Mucosa of rectum (tissue), 2 donors: ENCODE measurements around the gene APPL2.
"Not testable (repeated sequence)": the region's sequence is repeated elsewhere in the genome, so short reads cannot be mapped to it uniquely, and the experiment has no call there.

Source experiments
- H3K27ac ChIP-seq, 2 donors: one replicate each; pipeline ENCODE4 v1.7.0; 2013; ENCODE audit warnings: inconsistent platforms in 2 of 2, low read depth in 2 of 2, low read length in 2 of 2
- H3K27me3 ChIP-seq, 2 donors: one replicate each; pipeline ENCODE4 v1.7.0; 2013; ENCODE audit warnings: low read length in 2 of 2; ENCODE audit not compliant: control insufficient read depth in 2 of 2, insufficient read depth in 2 of 2
- H3K36me3 ChIP-seq, 2 donors: one replicate each; pipeline ENCODE4 v1.7.0; 2013; ENCODE audit warnings: low read length in 2 of 2; ENCODE audit not compliant: control insufficient read depth in 2 of 2, insufficient read depth in 2 of 2
- H3K4me1 ChIP-seq, 2 donors: one replicate each; pipeline ENCODE4 v1.7.0; 2013; ENCODE audit warnings: low read length in 2 of 2, mild to moderate bottlenecking in 1 of 2; ENCODE audit not compliant: control insufficient read depth in 2 of 2, insufficient read depth in 2 of 2
- H3K4me3 ChIP-seq, 2 donors: one replicate each; pipeline ENCODE4 v1.7.0; 2013; ENCODE audit warnings: low read length in 2 of 2
- H3K9ac ChIP-seq, 2 donors: one replicate each; pipeline ENCODE4 v1.7.0; 2013; ENCODE audit warnings: low read length in 2 of 2, low read depth in 1 of 2, mild to moderate bottlenecking in 1 of 2
- H3K9me3 ChIP-seq, 2 donors: one replicate each; pipeline ENCODE4 v1.7.0; 2013; ENCODE audit warnings: low read length in 2 of 2; ENCODE audit not compliant: control insufficient read depth in 2 of 2
- donor health status: healthy.
- donor health status: Normal muscosa, but diverticular disease.

APPL2 gene

DNA sequence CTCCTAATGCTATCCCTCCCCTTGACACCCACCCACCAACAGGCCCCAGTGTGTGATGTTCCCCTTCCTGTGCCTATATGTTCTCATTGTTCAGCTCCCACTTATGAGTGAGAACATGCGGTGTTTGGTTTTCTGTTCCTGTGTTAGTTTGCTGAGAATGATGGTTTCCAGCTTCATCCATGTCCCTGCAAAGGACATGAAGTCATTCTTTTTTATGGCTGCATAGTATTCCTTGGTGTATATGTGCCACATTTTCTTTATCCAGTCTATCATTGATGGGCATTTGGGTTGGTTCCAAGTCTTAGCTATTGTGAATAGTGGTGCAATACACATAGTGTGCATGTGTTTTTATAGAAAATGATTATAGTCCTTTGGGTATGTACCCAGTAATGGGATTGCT lies 56.9 kb downstream of the APPL2 start:
- H3K9ac ChIP-seq, H3K27me3 ChIP-seq, H3K4me3 ChIP-seq, H3K9me3 ChIP-seq, H3K27ac ChIP-seq, H3K4me1 ChIP-seq: not testable (repeated sequence)
- peaks cover 20 to 22% of the 10 kb centered on the region in 2 donors for H3K36me3 ChIP-seq

DNA sequence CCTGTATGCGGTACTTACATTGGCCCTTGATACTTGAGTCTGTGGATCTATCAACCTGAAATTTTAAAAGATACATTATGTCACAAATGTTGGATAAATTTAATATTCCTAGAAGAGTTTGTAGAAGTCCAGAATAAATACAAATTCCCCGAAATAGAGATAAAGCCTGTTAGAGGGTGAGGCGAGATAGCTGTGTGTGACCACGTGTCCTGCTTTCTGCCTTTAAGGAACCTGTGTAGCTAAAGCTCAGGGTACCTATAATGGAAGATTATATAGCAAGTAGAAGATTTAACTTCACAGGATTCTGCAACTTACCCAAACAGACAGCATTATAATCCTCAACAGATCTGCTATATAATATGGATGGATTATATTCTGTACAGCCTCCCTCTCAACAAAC lies 58.8 kb downstream of the APPL2 start:
- H3K4me1 ChIP-seq: no peaks in the 10 kb centered on the region
- H3K9ac ChIP-seq: no peak overlapping the region
- no peak overlapping the region for H3K4me3 ChIP-seq
- no peaks in the 10 kb centered on the region for H3K9me3 ChIP-seq
- no peak overlapping the region for H3K27ac ChIP-seq
- H3K36me3 ChIP-seq: peaks cover 25 to 31% of the 10 kb centered on the region in 2 donors
- H3K27me3 ChIP-seq: no peaks in the 10 kb centered on the region

DNA sequence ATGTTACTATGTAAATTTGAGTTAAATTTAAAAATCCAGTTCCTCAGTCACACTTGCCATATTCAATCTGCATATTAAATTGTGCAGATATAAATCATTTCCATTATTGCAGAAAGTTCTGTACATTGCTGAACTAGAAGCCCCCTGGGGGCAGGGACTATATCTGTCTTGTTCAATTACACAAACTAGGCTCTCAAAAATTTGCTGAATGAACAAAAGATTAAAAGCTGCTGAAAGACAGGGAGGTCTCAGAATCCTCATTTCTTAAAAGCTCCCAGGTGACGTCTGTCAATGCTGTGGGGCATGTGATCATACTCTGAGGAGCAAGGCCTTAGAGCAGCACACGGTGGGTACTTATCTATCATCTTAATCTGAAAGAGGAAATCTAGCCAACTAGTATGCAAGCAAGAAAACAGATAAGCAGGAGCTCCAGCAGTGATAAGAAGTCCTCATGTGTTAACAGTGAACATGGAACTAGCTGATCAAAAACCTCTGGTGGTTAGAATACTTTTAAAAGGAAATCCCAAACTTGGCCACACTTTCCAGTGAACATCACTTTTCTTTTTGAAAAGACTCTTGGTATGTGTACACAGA lies 60.5 kb downstream of the APPL2 start:
- H3K9me3 ChIP-seq: no peaks in the 10 kb centered on the region
- H3K36me3 ChIP-seq: peaks cover 27 to 34% of the 10 kb centered on the region in 2 donors
- no peak overlapping the region for H3K4me3 ChIP-seq
- no peak overlapping the region for H3K27ac ChIP-seq
- no peaks in the 10 kb centered on the region for H3K27me3 ChIP-seq
- H3K4me1 ChIP-seq: no peaks in the 10 kb centered on the region
- H3K9ac ChIP-seq: no peak overlapping the region

DNA sequence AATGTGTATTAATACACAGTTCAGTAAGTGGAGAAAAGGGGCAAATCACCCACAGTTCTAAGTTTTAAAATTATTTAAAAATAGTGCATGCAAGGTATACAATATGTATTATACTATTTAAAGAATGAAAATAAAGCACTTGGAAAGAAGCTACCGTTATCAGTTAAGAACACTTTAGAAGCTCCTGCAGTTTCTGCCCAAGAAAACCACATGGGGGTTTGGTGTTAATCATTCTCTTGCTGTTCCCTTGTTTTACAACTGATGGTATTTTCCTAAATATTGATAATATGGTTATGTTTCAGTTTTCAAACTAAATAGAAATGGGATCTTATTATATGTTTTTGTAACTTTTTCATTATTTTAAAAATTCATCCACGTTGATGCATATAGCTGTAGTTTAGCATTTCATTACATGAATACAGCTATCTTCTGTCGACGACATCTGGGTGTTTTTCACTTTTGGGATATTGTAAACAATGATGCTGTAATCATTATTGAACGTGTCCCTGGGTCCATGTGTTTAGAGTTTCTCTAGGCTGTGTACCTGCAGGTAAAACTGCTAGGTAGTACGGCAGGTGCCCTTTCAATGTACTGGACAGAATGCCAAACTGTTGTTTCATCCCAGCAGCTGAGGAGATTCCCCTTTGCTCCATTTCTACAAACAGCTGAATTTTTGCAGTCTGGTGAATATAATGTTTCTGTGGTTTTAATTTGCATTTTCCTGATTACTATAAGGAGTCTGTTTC lies 64.1 kb downstream of the APPL2 start:
- Histone ChIP-seq H3K9me3 (no peaks in the 10 kb centered on the region), H3K36me3 (peaks cover 46 to 49% of the 10 kb centered on the region in 2 donors), H3K27me3 (no peaks in the 10 kb centered on the region), H3K4me3 (no peak overlapping the region), H3K27ac (no peak overlapping the region), H3K4me1 (no peaks in the 10 kb centered on the region), H3K9ac (no peak overlapping the region)

DNA sequence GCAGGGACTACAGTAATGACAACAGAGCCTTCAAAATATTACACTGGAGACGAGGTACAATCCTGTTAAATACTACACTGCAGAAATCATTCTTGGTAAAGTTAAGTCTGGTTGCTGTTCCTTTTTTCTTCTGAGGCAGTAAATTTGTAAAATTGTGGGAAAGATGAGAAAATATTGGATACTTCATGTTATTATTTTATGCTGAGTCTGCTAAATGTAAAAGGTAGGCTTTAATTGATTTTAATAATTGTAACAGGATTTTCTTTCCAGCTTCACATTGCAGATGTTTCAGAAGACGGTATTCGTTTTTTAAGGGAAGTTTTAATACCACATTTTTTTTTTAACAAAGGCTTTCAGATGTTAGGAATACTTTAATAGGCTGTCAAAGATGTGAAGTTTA lies 65.8 kb downstream of the APPL2 start:
- Histone ChIP-seq H3K36me3 (peaks cover 50% of the 10 kb centered on the region in 2 donors), H3K9ac (no peak overlapping the region), H3K4me3 (no peak overlapping the region), H3K27me3 (no peaks in the 10 kb centered on the region), H3K9me3 (no peaks in the 10 kb centered on the region), H3K27ac (no peak overlapping the region), H3K4me1 (no peaks in the 10 kb centered on the region)

DNA sequence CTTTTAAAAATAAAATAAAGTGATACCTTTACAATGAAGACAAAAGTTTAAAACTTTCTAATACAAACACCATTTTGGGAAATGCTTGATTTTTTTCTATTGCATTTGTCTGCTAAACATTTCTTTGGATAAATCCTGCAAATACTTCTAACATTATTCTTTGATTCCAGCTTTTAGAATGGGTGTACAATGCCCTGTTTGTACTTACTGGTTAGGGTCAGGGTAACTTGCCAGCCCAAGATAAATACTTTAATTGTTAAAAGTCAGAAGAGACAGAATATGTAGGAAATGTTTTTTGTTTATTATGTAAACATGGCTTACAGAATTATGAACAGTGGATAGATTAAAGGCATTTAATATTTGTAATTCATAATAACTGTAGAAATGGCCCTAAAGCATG lies 68.0 kb downstream of the APPL2 start:
- no peak overlapping the region for H3K4me3 ChIP-seq
- H3K27ac ChIP-seq: no peak overlapping the region
- no peak overlapping the region for H3K9ac ChIP-seq
- no peaks in the 10 kb centered on the region for H3K27me3 ChIP-seq
- H3K36me3 ChIP-seq: peaks cover 56 to 58% of the 10 kb centered on the region in 2 donors
- no peaks in the 10 kb centered on the region for H3K4me1 ChIP-seq
- no peaks in the 10 kb centered on the region for H3K9me3 ChIP-seq

DNA sequence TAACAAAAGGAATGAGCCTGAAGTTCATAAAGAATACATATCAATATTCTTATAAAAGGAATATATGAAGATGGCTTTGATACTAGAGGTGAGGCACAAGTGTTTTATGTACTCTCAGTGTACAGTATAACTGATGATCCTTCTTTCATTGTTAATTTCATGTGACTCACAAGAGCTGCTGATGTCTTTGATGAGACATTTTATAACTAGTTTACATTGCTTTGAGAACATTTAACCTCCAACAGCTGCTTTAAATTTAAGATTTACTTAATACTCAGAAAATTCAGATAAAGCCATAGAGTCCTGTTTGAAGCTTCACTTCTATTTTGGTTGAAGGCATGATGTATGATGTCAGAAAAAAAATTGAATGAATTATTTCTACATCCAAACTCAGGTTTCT lies 68.6 kb downstream of the APPL2 start:
- Histone ChIP-seq H3K9me3 (no peaks in the 10 kb centered on the region), H3K27me3 (no peaks in the 10 kb centered on the region), H3K36me3 (peaks cover 58 to 60% of the 10 kb centered on the region in 2 donors), H3K4me3 (no peak overlapping the region), H3K9ac (no peak overlapping the region), H3K4me1 (no peaks in the 10 kb centered on the region), H3K27ac (no peak overlapping the region)

DNA sequence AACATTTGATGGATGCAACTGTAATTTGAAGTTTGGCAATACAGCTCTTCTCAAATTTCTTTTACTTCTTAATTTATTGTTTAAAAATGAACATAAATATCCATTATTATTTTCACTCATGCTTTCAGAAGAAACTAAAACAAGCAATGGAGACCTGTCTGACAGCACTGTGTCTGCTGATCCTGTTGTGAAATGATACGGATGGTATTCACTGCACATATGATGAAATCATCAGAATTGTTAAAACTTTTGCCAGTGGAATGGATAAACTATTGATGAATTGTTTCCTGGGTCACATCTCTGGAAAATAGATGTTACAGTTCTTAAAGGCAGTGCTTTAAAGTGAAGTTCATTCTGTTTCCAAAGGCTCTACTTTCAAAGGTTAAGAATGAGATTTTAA lies 69.2 kb downstream of the APPL2 start:
- no peaks in the 10 kb centered on the region for H3K27me3 ChIP-seq
- peaks cover 61 to 66% of the 10 kb centered on the region in 2 donors for H3K36me3 ChIP-seq
- no peak overlapping the region for H3K9ac ChIP-seq
- H3K9me3 ChIP-seq: no peaks in the 10 kb centered on the region
- H3K27ac ChIP-seq: no peak overlapping the region
- H3K4me3 ChIP-seq: no peak overlapping the region
- no peaks in the 10 kb centered on the region for H3K4me1 ChIP-seq

DNA sequence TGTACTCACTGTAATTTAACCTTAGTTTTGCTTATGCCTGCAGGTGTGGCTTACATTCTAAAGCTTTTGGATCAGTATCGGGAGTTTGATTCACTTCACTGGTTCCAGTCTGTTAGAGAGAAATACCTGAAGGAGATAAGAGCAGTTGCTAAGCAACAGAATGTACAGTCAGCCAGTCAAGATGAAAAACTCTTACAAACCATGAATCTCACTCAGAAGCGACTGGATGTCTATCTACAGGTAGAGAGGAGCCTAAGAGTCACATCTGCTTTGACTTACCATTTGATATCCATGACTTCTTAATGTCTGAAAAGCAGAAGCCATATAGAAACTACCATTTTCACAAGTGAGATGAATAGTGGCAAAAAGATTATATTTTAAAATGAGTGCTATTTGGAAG lies 71.9 kb downstream of the APPL2 start:
- Histone ChIP-seq H3K27me3 (no peaks in the 10 kb centered on the region), H3K4me3 (no peak overlapping the region), H3K27ac (no peak overlapping the region), H3K9me3 (no peaks in the 10 kb centered on the region), H3K4me1 (no peaks in the 10 kb centered on the region), H3K36me3 (peaks cover 51 to 61% of the 10 kb centered on the region in 2 donors), H3K9ac (no peak overlapping the region)

DNA sequence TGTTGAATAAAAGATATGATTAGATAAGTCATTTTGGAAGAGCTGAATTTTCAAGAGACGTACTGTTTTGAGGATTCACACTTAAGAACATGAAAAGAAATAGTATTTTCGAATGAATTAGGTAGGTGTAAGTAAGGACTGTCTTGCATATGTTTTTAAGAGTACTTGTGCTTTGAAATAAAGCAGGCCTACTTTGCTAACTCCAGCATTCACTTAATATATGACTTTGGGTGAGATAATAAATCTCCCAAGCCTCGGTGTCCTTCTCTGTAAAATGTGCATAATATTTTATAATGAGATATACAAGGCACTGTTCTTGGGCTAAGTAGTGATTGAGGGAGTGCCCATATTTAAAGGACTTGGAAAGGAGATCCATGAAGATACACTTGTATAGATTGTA lies 73.8 kb downstream of the APPL2 start:
- peaks cover 42 to 68% of the 10 kb centered on the region in 2 donors for H3K36me3 ChIP-seq
- H3K27me3 ChIP-seq: no peaks in the 10 kb centered on the region

More for the DNA sequence above, 73.8 kb downstream of the APPL2 start:
- H3K4me3 ChIP-seq: no peak overlapping the region
- no peaks in the 10 kb centered on the region for H3K9me3 ChIP-seq
- no peak overlapping the region for H3K9ac ChIP-seq
- H3K4me1 ChIP-seq: no peaks in the 10 kb centered on the region
- no peak overlapping the region for H3K27ac ChIP-seq
